Measurements from ENCODE around the gene CA9.

The CA9 gene

GRCh38 chr9:35702696-35703095 is 29.0 kb downstream of the CA9 start:
- H3K36me3 Mint-ChIP-seq = peaks cover 41 to 59% of the 10 kb centered on the region in 2 donors
- ATAC-seq (replicated peaks) (no peak), DNase-seq (no peak)
- H3K9me3 Mint-ChIP-seq = no peaks in the 10 kb centered on the region
- no peak overlapping the region for H3K4me3 Mint-ChIP-seq
- no peaks in the 10 kb centered on the region for H3K27me3 Mint-ChIP-seq
- peaks cover 5 to 7% of the 10 kb centered on the region in 2 donors for H3K4me1 Mint-ChIP-seq
- H3K27ac Mint-ChIP-seq = peak overlapping the region; percentile 72

DNA sequence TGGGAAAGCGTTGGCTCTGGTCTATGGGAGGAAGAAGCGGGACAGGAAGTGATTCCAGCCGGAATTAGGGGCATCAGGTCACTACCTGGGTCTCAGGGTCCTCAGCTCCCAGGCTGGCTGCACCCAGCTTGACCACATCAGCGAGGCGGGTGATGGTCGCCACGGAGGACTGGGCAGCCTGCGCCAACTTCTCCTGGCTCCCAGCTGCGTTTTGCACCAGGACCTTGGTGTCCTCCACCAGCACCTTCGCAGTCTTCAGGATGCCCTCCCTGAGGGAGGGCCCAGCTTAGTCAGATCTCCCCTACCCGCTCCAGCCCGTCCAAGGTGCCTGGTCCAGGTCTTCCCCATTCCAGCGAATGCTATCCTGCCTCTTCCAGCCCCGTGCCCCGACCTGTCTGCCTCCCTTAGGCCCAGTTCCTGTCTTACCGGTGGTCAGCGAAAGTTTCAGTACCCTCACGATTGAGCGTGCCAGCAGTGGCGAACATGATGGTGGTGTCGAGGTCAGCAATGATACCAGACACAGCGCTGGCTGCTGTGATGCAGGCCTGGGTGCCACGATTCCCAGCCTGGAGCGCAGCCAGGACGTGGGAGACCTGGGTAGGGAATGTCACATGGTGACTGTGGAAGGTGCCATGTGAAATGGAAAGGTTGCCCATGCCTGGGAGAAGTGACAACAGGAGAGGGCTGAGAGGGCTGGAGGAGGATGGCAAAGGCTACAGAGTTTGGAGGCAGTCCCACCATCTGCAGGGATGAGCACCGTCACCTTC is 30.4 kb downstream of the CA9 start:
- no peak overlapping the region for H3K4me3 Mint-ChIP-seq
- no peaks in the 10 kb centered on the region for H3K27me3 Mint-ChIP-seq
- H3K9me3 Mint-ChIP-seq = no peaks in the 10 kb centered on the region
- H3K36me3 Mint-ChIP-seq = peaks cover 44 to 63% of the 10 kb centered on the region in 2 donors
- peaks cover 5% of the 10 kb centered on the region in 2 donors for H3K4me1 Mint-ChIP-seq
- DNase-seq (no peak), ATAC-seq (replicated peaks) (no peak)
- no peak overlapping the region for H3K27ac Mint-ChIP-seq

- no peaks in the 10 kb centered on the region for H3K9me3 Mint-ChIP-seq
- no peak for ATAC-seq (replicated peaks)
- H3K4me1 Mint-ChIP-seq = peaks cover 5% of the 10 kb centered on the region in 2 donors
- H3K27ac Mint-ChIP-seq = no peak overlapping the region
- DNase-seq = no peak
- H3K4me3 Mint-ChIP-seq = no peak overlapping the region
- no peaks in the 10 kb centered on the region for H3K27me3 Mint-ChIP-seq
- peaks cover 50 to 69% of the 10 kb centered on the region in 2 donors for H3K36me3 Mint-ChIP-seq
Observed at GRCh38 chr9:35705372-35705771, 31.6 kb downstream of the CA9 start.

GRCh38 chr9:35705836-35706430 is 32.2 kb downstream of the CA9 start:
- ATAC-seq (replicated peaks) (no peak), DNase-seq (no peak)
- Mint-ChIP-seq H3K36me3 (peaks cover 56 to 74% of the 10 kb centered on the region in 2 donors), H3K9me3 (no peaks in the 10 kb centered on the region), H3K27me3 (no peaks in the 10 kb centered on the region), H3K27ac (peak overlapping the region; percentile 3), H3K4me3 (no peak overlapping the region), H3K4me1 (peaks cover 5% of the 10 kb centered on the region in 2 donors)

DNA sequence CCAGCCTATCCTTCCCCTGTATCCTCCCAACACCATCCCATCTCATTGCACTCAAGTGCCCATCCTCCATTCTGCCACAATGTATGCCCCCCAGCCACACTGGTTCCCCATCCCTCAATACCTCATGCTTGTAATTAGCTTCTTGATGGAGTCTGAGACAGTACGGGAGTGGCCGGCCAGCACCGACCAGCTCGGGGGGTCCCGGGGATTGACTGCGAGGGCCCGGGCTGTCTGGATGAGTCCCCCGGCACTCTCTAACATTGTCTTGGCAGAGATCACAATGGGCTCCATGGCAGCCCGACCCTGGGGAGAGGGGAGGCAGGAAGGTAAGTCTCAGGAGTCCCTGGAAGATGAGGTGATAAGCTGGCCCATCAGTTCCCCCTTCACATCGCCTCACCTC is 33.2 kb downstream of the CA9 start:
- DNase-seq (no peak), ATAC-seq (replicated peaks) (no peak)
- no peak overlapping the region for H3K4me3 Mint-ChIP-seq
- H3K36me3 Mint-ChIP-seq = peaks cover 66 to 83% of the 10 kb centered on the region in 2 donors
- H3K27me3 Mint-ChIP-seq = no peaks in the 10 kb centered on the region
- no peaks in the 10 kb centered on the region for H3K9me3 Mint-ChIP-seq
- H3K27ac Mint-ChIP-seq = no peak overlapping the region
- peaks cover 5 to 11% of the 10 kb centered on the region in 2 donors for H3K4me1 Mint-ChIP-seq

- H3K27me3 Mint-ChIP-seq = no peaks in the 10 kb centered on the region
- no peak overlapping the region for H3K27ac Mint-ChIP-seq
- H3K4me1 Mint-ChIP-seq = peaks cover 7 to 16% of the 10 kb centered on the region in 2 donors
- peaks cover 68 to 85% of the 10 kb centered on the region in 2 donors for H3K36me3 Mint-ChIP-seq
- ATAC-seq (replicated peaks) (no peak), DNase-seq (no peak)
- no peaks in the 10 kb centered on the region for H3K9me3 Mint-ChIP-seq
- no peak overlapping the region for H3K4me3 Mint-ChIP-seq
Observed at GRCh38 chr9:35708146-35708545, 34.4 kb downstream of the CA9 start.

DNA sequence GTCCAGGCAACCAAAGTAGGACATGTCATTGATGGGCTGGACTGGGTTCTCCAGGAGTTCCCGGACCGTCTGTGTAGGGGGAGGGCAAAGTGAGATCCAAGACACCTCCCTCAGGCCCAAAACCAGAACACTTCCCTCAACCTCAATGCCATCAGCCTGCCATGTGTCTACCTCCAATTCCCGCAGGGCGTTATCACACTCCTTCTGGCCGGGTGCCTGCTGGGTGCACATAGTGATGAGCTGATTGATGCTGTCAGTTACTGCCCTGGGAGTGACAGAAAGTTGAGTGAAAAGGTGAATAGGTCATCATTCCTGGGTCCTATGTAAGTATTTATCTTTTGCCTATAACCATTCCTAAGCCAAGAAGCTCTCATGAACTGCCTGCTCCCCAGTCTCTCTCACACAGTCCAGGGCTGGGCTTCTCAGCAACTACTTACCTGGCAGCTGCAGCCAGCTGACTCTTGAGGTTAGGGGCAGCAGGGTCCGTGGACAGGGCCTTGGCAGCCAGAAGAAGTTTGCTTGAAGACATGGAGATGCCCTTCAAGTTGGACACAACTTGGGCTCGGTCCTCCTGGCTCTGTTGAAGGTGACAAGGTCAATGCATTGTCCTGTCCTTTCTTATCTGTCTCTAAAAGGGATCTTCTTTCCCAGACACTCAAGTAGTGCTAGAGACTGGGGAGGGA is 37.2 kb downstream of the CA9 start:
- peaks cover 76 to 85% of the 10 kb centered on the region in 2 donors for H3K36me3 Mint-ChIP-seq
- H3K9me3 Mint-ChIP-seq = no peaks in the 10 kb centered on the region
- H3K27me3 Mint-ChIP-seq = no peaks in the 10 kb centered on the region
- no peak overlapping the region for H3K27ac Mint-ChIP-seq
- DNase-seq (no peak), ATAC-seq (replicated peaks) (no peak)
- peaks cover 9 to 21% of the 10 kb centered on the region in 2 donors for H3K4me1 Mint-ChIP-seq
- H3K4me3 Mint-ChIP-seq = no peak overlapping the region

- Mint-ChIP-seq H3K36me3 (peaks cover 79 to 85% of the 10 kb centered on the region in 2 donors), H3K4me1 (peaks cover 9 to 28% of the 10 kb centered on the region in 2 donors), H3K4me3 (no peak overlapping the region), H3K9me3 (no peaks in the 10 kb centered on the region), H3K27ac (peak overlapping the region; percentile 42), H3K27me3 (no peaks in the 10 kb centered on the region)
- ATAC-seq (replicated peaks) = peak; percentile 41 to 56
- no peak for DNase-seq
Observed at GRCh38 chr9:35711501-35712428, 38.0 kb downstream of the CA9 start.

DNA sequence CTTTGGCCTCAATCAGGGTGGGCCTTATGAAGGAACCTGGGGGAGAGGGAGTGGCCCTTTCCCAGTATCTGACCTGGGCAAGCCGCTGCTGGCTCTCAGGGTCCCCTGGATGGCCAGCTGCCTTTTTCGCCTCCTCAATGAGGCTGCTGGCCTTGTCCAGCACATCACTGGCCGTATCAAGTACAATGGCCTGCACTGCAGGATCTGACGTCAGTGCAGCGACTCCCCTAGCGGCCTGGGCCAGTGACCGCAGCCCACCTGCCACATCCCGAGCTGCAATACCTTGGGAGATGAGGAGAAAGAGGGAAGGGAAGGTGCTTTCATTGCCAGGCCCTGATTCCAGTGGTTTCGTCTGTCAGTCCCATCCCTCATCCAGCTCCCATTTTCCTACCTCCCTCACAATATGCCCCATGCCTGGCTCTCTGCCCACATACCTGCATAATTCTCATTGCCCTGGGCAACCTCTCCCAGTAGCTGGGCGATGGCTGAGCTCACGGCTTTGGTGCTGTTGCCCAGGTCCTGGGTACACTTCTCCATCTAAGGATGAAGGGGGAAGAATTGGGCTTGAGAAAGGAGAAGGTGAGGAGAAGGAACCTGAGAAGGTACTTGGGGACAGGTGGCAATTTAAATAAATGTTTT is 39.2 kb downstream of the CA9 start:
- DNase-seq (no peak), ATAC-seq (replicated peaks) (no peak)
- no peaks in the 10 kb centered on the region for H3K27me3 Mint-ChIP-seq
- peaks cover 75 to 85% of the 10 kb centered on the region in 2 donors for H3K36me3 Mint-ChIP-seq
- no peak overlapping the region for H3K4me3 Mint-ChIP-seq
- H3K4me1 Mint-ChIP-seq = peaks cover 8 to 31% of the 10 kb centered on the region in 2 donors
- H3K27ac Mint-ChIP-seq = no peak overlapping the region
- no peaks in the 10 kb centered on the region for H3K9me3 Mint-ChIP-seq

- Mint-ChIP-seq H3K9me3 (no peaks in the 10 kb centered on the region), H3K4me1 (peaks cover 11 to 38% of the 10 kb centered on the region in 2 donors), H3K27ac (peak overlapping the region; percentile 86), H3K36me3 (peaks cover 77 to 85% of the 10 kb centered on the region in 2 donors), H3K4me3 (no peak overlapping the region), H3K27me3 (no peaks in the 10 kb centered on the region)
- DNase-seq (no peak), ATAC-seq (replicated peaks) (no peak)
Observed at GRCh38 chr9:35713578-35713977, 39.9 kb downstream of the CA9 start.

- peaks cover 76 to 84% of the 10 kb centered on the region in 2 donors for H3K36me3 Mint-ChIP-seq
- DNase-seq (no peak), ATAC-seq (replicated peaks) (no peak)
- peaks cover 14 to 44% of the 10 kb centered on the region in 2 donors for H3K4me1 Mint-ChIP-seq
- H3K27me3 Mint-ChIP-seq = no peaks in the 10 kb centered on the region
- peak overlapping the region; percentile 27 for H3K27ac Mint-ChIP-seq
- H3K9me3 Mint-ChIP-seq = no peaks in the 10 kb centered on the region
- no peak overlapping the region for H3K4me3 Mint-ChIP-seq
Observed at GRCh38 chr9:35714123-35714522, 40.4 kb downstream of the CA9 start.

DNA sequence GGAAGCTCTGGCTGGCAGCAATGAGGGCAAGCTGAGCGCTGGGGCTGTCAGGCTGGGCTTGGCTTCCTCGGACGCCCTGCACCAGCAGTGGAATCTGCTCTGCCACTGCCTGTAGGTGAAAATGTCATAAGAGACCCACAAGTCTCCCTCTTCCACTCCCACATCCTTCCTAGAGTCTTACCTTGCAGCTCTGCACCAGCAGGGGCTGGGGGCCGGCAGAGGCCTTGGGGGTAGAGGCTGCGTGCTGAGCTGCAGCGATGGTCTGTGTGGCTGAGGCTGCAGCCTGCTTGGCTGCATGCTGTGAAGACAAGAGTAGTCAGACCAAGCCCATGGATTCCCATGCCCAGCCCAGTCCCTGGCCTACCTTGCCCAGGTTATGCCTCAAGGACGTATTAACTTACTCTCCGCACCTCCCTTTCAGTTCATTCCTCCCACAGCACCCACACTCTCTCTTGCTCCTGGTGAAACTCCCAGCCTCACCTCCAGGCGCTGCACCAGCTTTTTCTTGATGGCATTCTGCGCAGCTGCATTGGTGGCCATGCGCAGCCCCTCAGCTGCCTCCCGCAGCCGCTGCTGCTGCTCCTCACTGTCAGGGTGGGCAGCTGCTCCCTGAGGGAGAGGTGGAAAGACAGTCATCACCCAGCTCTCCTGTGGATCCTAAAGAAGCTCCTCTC is 41.0 kb downstream of the CA9 start:
- Mint-ChIP-seq H3K4me3 (no peak overlapping the region), H3K27ac (peak overlapping the region; percentile 27), H3K27me3 (no peaks in the 10 kb centered on the region), H3K9me3 (no peaks in the 10 kb centered on the region), H3K4me1 (peaks cover 20 to 50% of the 10 kb centered on the region in 2 donors), H3K36me3 (peaks cover 76 to 86% of the 10 kb centered on the region in 2 donors)
- DNase-seq = no peak
- ATAC-seq (replicated peaks) = no peak

DNA sequence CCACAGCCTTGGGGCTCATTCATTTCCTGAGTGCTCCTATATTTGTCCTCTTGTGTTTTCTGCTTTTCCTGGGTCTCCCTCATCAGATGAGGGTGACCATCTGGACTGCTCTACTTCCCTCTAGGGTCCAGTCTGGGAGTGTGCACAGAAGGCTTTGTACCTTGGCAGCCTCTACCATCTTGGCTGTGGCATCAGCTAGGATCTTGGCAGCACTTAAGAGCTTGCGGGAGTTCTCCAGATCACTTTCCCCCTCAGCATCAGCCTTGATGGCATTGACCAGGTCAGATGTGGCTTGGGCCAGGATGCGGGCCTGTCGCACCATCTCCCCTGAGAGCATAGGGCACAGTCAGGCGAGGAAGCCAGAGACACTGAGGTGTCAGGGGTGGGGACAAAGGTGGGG is 42.5 kb downstream of the CA9 start:
- no peak for ATAC-seq (replicated peaks)
- H3K9me3 Mint-ChIP-seq = no peaks in the 10 kb centered on the region
- no peak overlapping the region for H3K27ac Mint-ChIP-seq
- H3K36me3 Mint-ChIP-seq = peaks cover 72 to 88% of the 10 kb centered on the region in 2 donors
- no peaks in the 10 kb centered on the region for H3K27me3 Mint-ChIP-seq
- peaks cover 26 to 57% of the 10 kb centered on the region in 2 donors for H3K4me1 Mint-ChIP-seq
- no peak for DNase-seq
- no peak overlapping the region for H3K4me3 Mint-ChIP-seq
